NT2/D1 (cell line): ENCODE measurements around the gene STK38L.

ENCODE experiments used
- YY1 ChIP-seq: IDR thresholded peaks from 2 replicates; pipeline ENCODE4 v1.6.1; 2011; ENCODE audit not compliant: insufficient read length, insufficient read depth
- ZNF274 ChIP-seq: IDR thresholded peaks from 2 replicates; pipeline ENCODE4 v1.6.1; 2011; ENCODE audit warnings: mild to moderate bottlenecking, low read depth, low read length

GRCh38 chr12:27334042-27334720, 90.1 kb downstream of the STK38L start:
- TF ChIP-seq YY1 (no peak), ZNF274 (no peak)
